Neural progenitor cell (in vitro differentiated cells): Measurements from ENCODE around the gene AQP10. TPM values are rescaled to one million over a fixed set of nuclear protein-coding genes. Genes with fewer than 3 reads are reported as not detected.

Experiments
- DNase-seq: peaks from one replicate; pipeline ENCODE4 v3.0.0-alpha.2; 2016; ENCODE audit warnings: low spot score
- H2AFZ ChIP-seq: fragments of 200-600 bp; sonication (generic); replicated peaks from 2 replicates; pipeline ENCODE4 v1.6.1; 2016; ENCODE audit warnings: antibody characterized with exemption
- H3F3A ChIP-seq: fragments of 200-600 bp; sonication (generic); 2 replicates; pipeline ENCODE4 v1.6.1; 2016; ENCODE audit warnings: antibody characterized with exemption, low read depth
- H3K27ac ChIP-seq: fragments of 200-600 bp; sonication (generic); 2 replicates; pipeline ENCODE4 v1.5.1; 2016; ENCODE audit warnings: mild to moderate bottlenecking
- H3K27me3 ChIP-seq: fragments of 200-600 bp; sonication (generic); 2 replicates; pipeline ENCODE4 v1.6.1; 2016; ENCODE audit warnings: mild to moderate bottlenecking, moderate library complexity
- H3K36me3 ChIP-seq: fragments of 200-600 bp; sonication (generic); 2 replicates; pipeline ENCODE4 v1.5.1; 2016
- H3K4me1 ChIP-seq: fragments of 200-600 bp; sonication (generic); 2 replicates; pipeline ENCODE4 v1.6.1; 2016; ENCODE audit warnings: mixed run types
- H3K4me2 ChIP-seq: fragments of 200-600 bp; sonication (generic); 2 replicates; pipeline ENCODE4 v1.6.1; 2016
- H3K4me3 ChIP-seq: fragments of 200-600 bp; sonication (generic); 2 replicates; pipeline ENCODE4 v1.5.1; 2016
- H3K79me2 ChIP-seq: fragments of 200-600 bp; sonication (generic); 2 replicates; pipeline ENCODE4 v1.6.1; 2016; ENCODE audit warnings: low read depth
- H3K9ac ChIP-seq: fragments of 200-600 bp; sonication (generic); 2 replicates; pipeline ENCODE4 v1.6.1; 2016
- H3K9me3 ChIP-seq: fragments of 200-600 bp; sonication (generic); 2 replicates; pipeline ENCODE4 v1.5.1; 2016; ENCODE audit warnings: low read depth
- H4K20me1 ChIP-seq: fragments of 200-600 bp; sonication (generic); 2 replicates; pipeline ENCODE4 v1.6.1; 2016; ENCODE audit warnings: low read depth
- H3K27ac Mint-ChIP-seq: 3 replicates; pipeline ENCODE4 v1.8.0; 2021; ENCODE audit warnings: mixed read lengths
- H3K27me3 Mint-ChIP-seq: 2 replicates; pipeline ENCODE4 v1.8.0; 2022; ENCODE audit warnings: low read depth, mild to moderate bottlenecking, inconsistent platforms, moderate library complexity, mixed read lengths; ENCODE audit not compliant: insufficient read depth
- H3K36me3 Mint-ChIP-seq: 3 replicates; pipeline ENCODE4 v1.8.0; 2021; ENCODE audit warnings: mixed read lengths
- H3K4me1 Mint-ChIP-seq: 3 replicates; pipeline ENCODE4 v1.8.0; 2021; ENCODE audit warnings: mixed read lengths
- H3K4me3 Mint-ChIP-seq: 3 replicates; pipeline ENCODE4 v1.8.0; 2021; ENCODE audit warnings: mild to moderate bottlenecking, moderate library complexity, mixed read lengths
- H3K9me3 Mint-ChIP-seq: 3 replicates; pipeline ENCODE4 v1.8.0; 2020; ENCODE audit warnings: mixed read lengths
- CTCF ChIP-seq: fragments of 200-600 bp; sonication (generic); IDR thresholded peaks from 2 replicates; pipeline ENCODE4 v1.5.1; 2017; ENCODE audit warnings: antibody characterized with exemption, mild to moderate bottlenecking
- EZH2 ChIP-seq: fragments of 200-600 bp; sonication (generic); IDR thresholded peaks from 2 replicates; pipeline ENCODE4 v1.6.1; 2017; ENCODE audit warnings: antibody characterized with exemption, mild to moderate bottlenecking, moderate library complexity
- EZH2phosphoT487 ChIP-seq: fragments of 200-600 bp; sonication (generic); IDR thresholded peaks from 2 replicates; pipeline ENCODE4 v1.6.1; 2017; ENCODE audit warnings: antibody characterized with exemption
- total RNA-seq: library from RNA; depleted of rRNA; stranded (reverse); fragments of >200 nt; gene quantifications from 2 replicates; pipeline ENCODE4 v1.2.3, GENCODE V29; 2015; ENCODE audit warnings: low replicate concordance

AQP10 gene
- total RNA-seq, 1 donor from 2014 or later, result not detected

- H3K9me3 ChIP-seq, result no peaks in the 10 kb centered on the region
- H3K27ac Mint-ChIP-seq, result no peak overlapping the region
- no peaks in the 10 kb centered on the region for H3K4me1 Mint-ChIP-seq
- H3F3A ChIP-seq, result no peaks in the 10 kb centered on the region
- no peak for DNase-seq
- no peaks in the 10 kb centered on the region for H3K9me3 Mint-ChIP-seq
- H4K20me1 ChIP-seq, result peaks cover 3% of the 10 kb centered on the region
- H3K4me3 ChIP-seq, result no peak overlapping the region
- no peaks in the 10 kb centered on the region for H3K36me3 ChIP-seq
- no peak overlapping the region for H3K9ac ChIP-seq
- no peaks in the 10 kb centered on the region for H3K79me2 ChIP-seq
- H3K27ac ChIP-seq, result no peak overlapping the region
- H3K4me2 ChIP-seq, result no peak overlapping the region
- no peak for TF ChIP-seq EZH2
- no peaks in the 10 kb centered on the region for H3K4me1 ChIP-seq
- peaks cover 3% of the 10 kb centered on the region for H3K27me3 Mint-ChIP-seq
- H2AFZ ChIP-seq, result no peak overlapping the region
- H3K4me3 Mint-ChIP-seq, result no peak overlapping the region
- no peaks in the 10 kb centered on the region for H3K27me3 ChIP-seq
- peaks cover 43% of the 10 kb centered on the region for H3K36me3 Mint-ChIP-seq
Observed at GRCh38 chr1:154342836-154343472, 22.1 kb downstream of the AQP10 start.

- TF ChIP-seq EZH2phosphoT487 (no peak), EZH2 (no peak), CTCF (peak; percentile 85)
- DNase-seq, result peak; percentile 82
- Histone ChIP-seq H3K4me1 (no peaks in the 10 kb centered on the region), H3K36me3 (no peaks in the 10 kb centered on the region), H3K4me3 (no peak overlapping the region), H3K27me3 (no peaks in the 10 kb centered on the region), H3K79me2 (no peaks in the 10 kb centered on the region), H3K9me3 (no peaks in the 10 kb centered on the region), H4K20me1 (peaks cover 3% of the 10 kb centered on the region), H3K27ac (no peak overlapping the region), H3F3A (no peaks in the 10 kb centered on the region), H3K4me2 (no peak overlapping the region), H2AFZ (no peak overlapping the region), H3K9ac (no peak overlapping the region)
- Mint-ChIP-seq H3K4me3 (no peak overlapping the region), H3K36me3 (peaks cover 42% of the 10 kb centered on the region), H3K27me3 (peaks cover 3% of the 10 kb centered on the region), H3K9me3 (no peaks in the 10 kb centered on the region), H3K4me1 (peaks cover 3% of the 10 kb centered on the region), H3K27ac (no peak overlapping the region)
Observed at GRCh38 chr1:154344977-154345837, 24.3 kb downstream of the AQP10 start.

GRCh38 chr1:154346276-154346917, 25.5 kb downstream of the AQP10 start:
- Histone ChIP-seq H3K36me3 (no peaks in the 10 kb centered on the region), H3K9me3 (no peaks in the 10 kb centered on the region), H3K79me2 (no peaks in the 10 kb centered on the region), H3F3A (no peaks in the 10 kb centered on the region), H3K4me1 (no peaks in the 10 kb centered on the region), H2AFZ (no peak overlapping the region), H3K4me2 (no peak overlapping the region), H3K4me3 (no peak overlapping the region), H4K20me1 (peaks cover 7% of the 10 kb centered on the region), H3K9ac (no peak overlapping the region), H3K27me3 (peaks cover 2% of the 10 kb centered on the region), H3K27ac (no peak overlapping the region)
- Mint-ChIP-seq H3K4me3 (no peak overlapping the region), H3K9me3 (no peaks in the 10 kb centered on the region), H3K27ac (no peak overlapping the region), H3K36me3 (peaks cover 37% of the 10 kb centered on the region), H3K27me3 (peaks cover 3% of the 10 kb centered on the region), H3K4me1 (peaks cover 3% of the 10 kb centered on the region)
- no peak for DNase-seq
- TF ChIP-seq EZH2 (no peak), EZH2phosphoT487 (no peak)

GRCh38 chr1:154347961-154348360, 27.1 kb downstream of the AQP10 start:
- Mint-ChIP-seq H3K36me3 (peaks cover 33% of the 10 kb centered on the region), H3K4me3 (peak overlapping the region; percentile 26), H3K27ac (no peak overlapping the region), H3K9me3 (no peaks in the 10 kb centered on the region), H3K4me1 (peaks cover 10% of the 10 kb centered on the region), H3K27me3 (peaks cover 1% of the 10 kb centered on the region)
- H3K4me1 ChIP-seq, result peaks cover 5% of the 10 kb centered on the region
- H3K9ac ChIP-seq, result no peak overlapping the region
- peaks cover 7% of the 10 kb centered on the region for H4K20me1 ChIP-seq
- TF ChIP-seq EZH2, result no peak
- no peak for TF ChIP-seq CTCF
- no peak for TF ChIP-seq EZH2phosphoT487
- peaks cover 4% of the 10 kb centered on the region for H3F3A ChIP-seq
- H3K27me3 ChIP-seq, result peaks cover 17% of the 10 kb centered on the region
- no peak overlapping the region for H3K27ac ChIP-seq
- H3K4me2 ChIP-seq, result no peak overlapping the region
- DNase-seq, result no peak
- H3K36me3 ChIP-seq, result no peaks in the 10 kb centered on the region
- no peak overlapping the region for H2AFZ ChIP-seq
- no peaks in the 10 kb centered on the region for H3K79me2 ChIP-seq
- no peak overlapping the region for H3K4me3 ChIP-seq
- H3K9me3 ChIP-seq, result no peaks in the 10 kb centered on the region
